SK-N-SH treated with all-trans-retinoic acid at 6 μM for 48 hours (cell line): ENCODE results near the gene GPR183.

ENCODE experiments used
- ATAC-seq: fragments of 200-7000 bp; cut with Tn5 transposase; 3 replicates; pipeline ENCODE4 v1.9.1; 2020; ENCODE audit warnings: mild to moderate bottlenecking, moderate library complexity
- ARNTL ChIP-seq: fragments of 450-650 bp; formaldehyde crosslinking; IDR thresholded peaks from 2 replicates; pipeline ENCODE4 v1.5.0; 2020; ENCODE audit warnings: low read depth, mild to moderate bottlenecking, moderate library complexity, borderline replicate concordance
- BACH2 ChIP-seq: fragments of 250-450 bp; sonication (Bioruptor Pico); IDR thresholded peaks from 2 replicates; pipeline ENCODE4 v1.9.0; 2021; ENCODE audit warnings: mild to moderate bottlenecking, borderline replicate concordance
- CSDC2 ChIP-seq: fragments of 250-450 bp; sonication (Bioruptor Pico); IDR thresholded peaks from 2 replicates; pipeline ENCODE4 v1.5.0; 2020; ENCODE audit warnings: mild to moderate bottlenecking, moderate library complexity
- ESRRG ChIP-seq: fragments of 250-450 bp; sonication (Bioruptor Pico); IDR thresholded peaks from 2 replicates; pipeline ENCODE4 v1.6.1; 2021; ENCODE audit warnings: mild to moderate bottlenecking
- GLIS3 ChIP-seq: fragments of 250-450 bp; sonication (Bioruptor Pico); IDR thresholded peaks from 2 replicates; pipeline ENCODE4 v1.5.0; 2020; ENCODE audit warnings: mild to moderate bottlenecking, moderate library complexity
- ISL1 ChIP-seq: fragments of 250-450 bp; sonication (Bioruptor Pico); IDR thresholded peaks from 2 replicates; pipeline ENCODE4 v2.1.2; 2022; ENCODE audit warnings: mild to moderate bottlenecking, moderate library complexity
- OSR1 ChIP-seq: fragments of 250-450 bp; sonication (Bioruptor Pico); IDR thresholded peaks from 2 replicates; pipeline ENCODE4 v1.8.0; 2022; ENCODE audit warnings: moderate library complexity, mild to moderate bottlenecking, inconsistent platforms
- PATZ1 ChIP-seq: fragments of 250-450 bp; sonication (Bioruptor Pico); IDR thresholded peaks from 2 replicates; pipeline ENCODE4 v1.8.0; 2020; ENCODE audit warnings: mild to moderate bottlenecking, moderate library complexity, borderline replicate concordance
- PPARA ChIP-seq: fragments of 250-450 bp; sonication (Bioruptor Pico); IDR thresholded peaks from 2 replicates; pipeline ENCODE4 v1.5.0; 2020; ENCODE audit warnings: mild to moderate bottlenecking, borderline replicate concordance
- RARB ChIP-seq: fragments of 250-450 bp; sonication (Bioruptor Pico); IDR thresholded peaks from 2 replicates; pipeline ENCODE4 v1.8.0; 2021; ENCODE audit warnings: mild to moderate bottlenecking, moderate library complexity
- SNAI2 ChIP-seq: fragments of 250-450 bp; sonication (Bioruptor Pico); IDR thresholded peaks from 2 replicates; pipeline ENCODE4 v1.5.0; 2020; ENCODE audit warnings: mild to moderate bottlenecking, moderate library complexity
- TCF4 ChIP-seq: fragments of 250-450 bp; sonication (Bioruptor Pico); IDR thresholded peaks from 2 replicates; pipeline ENCODE4 v1.8.0; 2021; ENCODE audit warnings: mild to moderate bottlenecking, moderate library complexity, borderline replicate concordance
- TOX ChIP-seq: fragments of 250-450 bp; sonication (Bioruptor Pico); IDR thresholded peaks from 2 replicates; pipeline ENCODE4 v1.8.0; 2021; ENCODE audit warnings: mild to moderate bottlenecking, moderate library complexity, borderline replicate concordance
- TSHZ2 ChIP-seq: fragments of 250-450 bp; sonication (Bioruptor Pico); IDR thresholded peaks from 2 replicates; pipeline ENCODE4 v1.5.0; 2020; ENCODE audit warnings: mild to moderate bottlenecking, moderate library complexity
- ZC3H10 ChIP-seq: fragments of 250-450 bp; sonication (Bioruptor Pico); IDR thresholded peaks from 2 replicates; pipeline ENCODE4 v1.5.1; 2021; ENCODE audit warnings: mild to moderate bottlenecking, moderate library complexity
- ZFP3 ChIP-seq: fragments of 250-450 bp; sonication (Bioruptor Pico); IDR thresholded peaks from 2 replicates; pipeline ENCODE4 v1.5.0; 2020; ENCODE audit warnings: mild to moderate bottlenecking, moderate library complexity
- ZFP30 ChIP-seq: fragments of 450-650 bp; formaldehyde crosslinking; IDR thresholded peaks from 2 replicates; pipeline ENCODE4 v1.5.0; 2022; ENCODE audit warnings: mild to moderate bottlenecking, moderate library complexity
- ZNF565 ChIP-seq: fragments of 450-650 bp; formaldehyde crosslinking; conservative IDR thresholded peaks from 2 replicates; pipeline ENCODE4 v1.5.0; 2020; ENCODE audit warnings: low read depth, mild to moderate bottlenecking, moderate library complexity
- ZNF70 ChIP-seq: fragments of 450-650 bp; formaldehyde crosslinking; IDR thresholded peaks from 2 replicates; pipeline ENCODE4 v1.5.0; 2020; ENCODE audit warnings: mild to moderate bottlenecking, moderate library complexity
- ZNF8 ChIP-seq: fragments of 450-650 bp; formaldehyde crosslinking; IDR thresholded peaks from 2 replicates; pipeline ENCODE4 v1.5.0; 2020; ENCODE audit warnings: mild to moderate bottlenecking, moderate library complexity
- TF ChIP-seq, protein P1 (sequence below): fragments of 250-450 bp; sonication (Bioruptor Pico); IDR thresholded peaks from 2 replicates; pipeline ENCODE4 v1.8.0; 2021; ENCODE audit warnings: low read depth, mild to moderate bottlenecking, moderate library complexity, borderline replicate concordance
- TF ChIP-seq, protein P2 (sequence below): fragments of 250-450 bp; sonication (Bioruptor Pico); IDR thresholded peaks from 2 replicates; pipeline ENCODE4 v1.5.1; 2021; ENCODE audit warnings: mild to moderate bottlenecking, moderate library complexity

The GPR183 gene

GRCh38 chr13:99353246-99353600, 46.0 kb upstream of the GPR183 start:
- no peak for ATAC-seq
- TF ChIP-seq, protein P1, sequence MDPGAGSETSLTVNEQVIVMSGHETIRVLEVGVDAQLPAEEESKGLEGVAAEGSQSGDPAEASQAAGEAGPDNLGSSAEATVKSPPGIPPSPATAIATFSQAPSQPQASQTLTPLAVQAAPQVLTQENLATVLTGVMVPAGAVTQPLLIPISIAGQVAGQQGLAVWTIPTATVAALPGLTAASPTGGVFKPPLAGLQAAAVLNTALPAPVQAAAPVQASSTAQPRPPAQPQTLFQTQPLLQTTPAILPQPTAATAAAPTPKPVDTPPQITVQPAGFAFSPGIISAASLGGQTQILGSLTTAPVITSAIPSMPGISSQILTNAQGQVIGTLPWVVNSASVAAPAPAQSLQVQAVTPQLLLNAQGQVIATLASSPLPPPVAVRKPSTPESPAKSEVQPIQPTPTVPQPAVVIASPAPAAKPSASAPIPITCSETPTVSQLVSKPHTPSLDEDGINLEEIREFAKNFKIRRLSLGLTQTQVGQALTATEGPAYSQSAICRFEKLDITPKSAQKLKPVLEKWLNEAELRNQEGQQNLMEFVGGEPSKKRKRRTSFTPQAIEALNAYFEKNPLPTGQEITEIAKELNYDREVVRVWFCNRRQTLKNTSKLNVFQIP (CRISPR knock-in tag): no peak
- TF ChIP-seq ZFP3 (CRISPR knock-in tag) (no peak), RARB (CRISPR knock-in tag) (no peak), ZC3H10 (CRISPR knock-in tag) (no peak), TOX (no peak), PPARA (CRISPR knock-in tag) (no peak), ESRRG (no peak), ARNTL (CRISPR knock-in tag) (no peak), ZNF565 (CRISPR knock-in tag) (no peak), OSR1 (CRISPR knock-in tag) (no peak), BACH2 (no peak), ISL1 (CRISPR knock-in tag) (no peak), TSHZ2 (CRISPR knock-in tag) (no peak), TCF4 (no peak), CSDC2 (CRISPR knock-in tag) (no peak), ZFP30 (no peak), ZNF8 (CRISPR knock-in tag) (no peak), PATZ1 (CRISPR knock-in tag) (no peak), GLIS3 (CRISPR knock-in tag) (no peak)
- TF ChIP-seq, protein P2, sequence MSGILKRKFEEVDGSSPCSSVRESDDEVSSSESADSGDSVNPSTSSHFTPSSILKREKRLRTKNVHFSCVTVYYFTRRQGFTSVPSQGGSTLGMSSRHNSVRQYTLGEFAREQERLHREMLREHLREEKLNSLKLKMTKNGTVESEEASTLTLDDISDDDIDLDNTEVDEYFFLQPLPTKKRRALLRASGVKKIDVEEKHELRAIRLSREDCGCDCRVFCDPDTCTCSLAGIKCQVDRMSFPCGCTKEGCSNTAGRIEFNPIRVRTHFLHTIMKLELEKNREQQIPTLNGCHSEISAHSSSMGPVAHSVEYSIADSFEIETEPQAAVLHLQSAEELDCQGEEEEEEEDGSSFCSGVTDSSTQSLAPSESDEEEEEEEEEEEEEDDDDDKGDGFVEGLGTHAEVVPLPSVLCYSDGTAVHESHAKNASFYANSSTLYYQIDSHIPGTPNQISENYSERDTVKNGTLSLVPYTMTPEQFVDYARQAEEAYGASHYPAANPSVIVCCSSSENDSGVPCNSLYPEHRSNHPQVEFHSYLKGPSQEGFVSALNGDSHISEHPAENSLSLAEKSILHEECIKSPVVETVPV (CRISPR knock-in tag): no peak

DNA sequence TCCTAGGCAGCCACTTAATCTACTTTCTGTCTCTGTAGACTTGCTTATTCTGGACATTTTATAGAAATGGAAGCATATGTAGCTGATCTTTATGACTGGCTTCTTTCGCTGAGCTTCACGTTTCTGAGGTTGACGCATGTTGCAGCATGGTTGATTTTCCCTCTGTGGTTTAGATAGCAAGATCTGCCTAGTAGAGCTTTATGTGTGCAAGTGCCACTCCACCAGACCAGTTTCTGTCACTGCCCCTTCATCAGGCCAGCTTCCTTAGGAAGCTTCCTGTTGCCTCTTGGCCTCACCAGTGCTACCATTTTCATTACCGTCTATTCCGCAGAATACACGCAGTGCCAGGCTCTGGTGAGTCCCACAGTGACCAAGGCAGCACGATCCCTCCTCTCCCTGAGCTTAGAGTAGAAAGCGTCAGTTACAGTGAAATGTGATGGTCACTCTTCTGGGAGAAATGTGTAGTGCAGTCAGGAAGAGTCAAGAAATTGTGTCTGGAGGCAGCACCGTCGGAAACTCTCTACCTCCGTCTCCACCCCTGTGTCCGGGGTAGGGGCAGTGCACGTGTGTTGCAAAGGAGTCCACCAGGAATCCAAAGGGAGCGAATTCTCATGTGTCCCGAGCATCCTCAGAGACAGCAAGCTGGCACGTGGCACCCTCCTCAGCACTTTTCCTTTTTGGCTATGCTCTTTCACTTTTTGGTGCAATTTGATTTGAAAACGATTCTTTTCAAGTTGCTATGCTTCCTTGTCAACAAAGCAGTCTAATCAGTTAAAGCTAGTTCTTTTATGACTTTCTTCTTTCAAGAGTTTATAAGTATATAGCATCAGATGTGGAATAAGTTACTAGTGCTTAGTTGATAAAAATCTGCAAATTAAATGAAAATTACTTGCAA, 45.4 kb upstream of the GPR183 start:
- ATAC-seq: no peak
- no peak for TF ChIP-seq ZNF70 (CRISPR knock-in tag)
- TF ChIP-seq ZFP30: no peak
- TF ChIP-seq, protein P1 (CRISPR knock-in tag): no peak
- no peak for TF ChIP-seq SNAI2
- TF ChIP-seq RARB (CRISPR knock-in tag): no peak
- no peak for TF ChIP-seq ZC3H10 (CRISPR knock-in tag)
- no peak for TF ChIP-seq GLIS3 (CRISPR knock-in tag)
- no peak for TF ChIP-seq ZNF565 (CRISPR knock-in tag)
- no peak for TF ChIP-seq TSHZ2 (CRISPR knock-in tag)
